Memory B cell (primary cell): ENCODE data around the gene CMPK2.
"Not testable (repeated sequence)": the region's sequence is repeated elsewhere in the genome, so short reads cannot be mapped to it uniquely, and the experiment has no call there.

Source experiments
- ATAC-seq: fragments of 150-1000 bp; cut with Tn5 transposase; 2 replicates; pipeline ENCODE4 v1.10.0; 2021; ENCODE audit warnings: low read depth, mild to moderate bottlenecking, moderate library complexity
- DNase-seq, 2 donors: peaks; one replicate each; pipeline ENCODE4 v3.0.0; 2022; ENCODE audit warnings: low spot score in 2 of 2
- H3K27ac Mint-ChIP-seq: one replicate; pipeline ENCODE4 v1.8.0; 2022; ENCODE audit warnings: mild to moderate bottlenecking, moderate library complexity, mixed read lengths
- H3K27me3 Mint-ChIP-seq: one replicate; pipeline ENCODE4 v1.8.0; 2022; ENCODE audit warnings: mixed read lengths
- H3K36me3 Mint-ChIP-seq: one replicate; pipeline ENCODE4 v1.8.0; 2022; ENCODE audit warnings: mild to moderate bottlenecking, mixed read lengths
- H3K4me1 Mint-ChIP-seq: one replicate; pipeline ENCODE4 v1.8.0; 2022; ENCODE audit warnings: mixed read lengths
- H3K4me3 Mint-ChIP-seq: one replicate; pipeline ENCODE4 v1.8.0; 2022; ENCODE audit warnings: mild to moderate bottlenecking, moderate library complexity, mixed read lengths
- H3K9me3 Mint-ChIP-seq: one replicate; pipeline ENCODE4 v1.8.0; 2022; ENCODE audit warnings: mixed read lengths

Gene CMPK2

GRCh38 chr2:6866982-6867381 is 1.3 kb upstream of the CMPK2 start:
- Mint-ChIP-seq H3K27me3 (no peaks in the 10 kb centered on the region), H3K27ac (no peak overlapping the region), H3K9me3 (no peaks in the 10 kb centered on the region), H3K4me1 (peaks cover 6% of the 10 kb centered on the region), H3K36me3 (peaks cover 4% of the 10 kb centered on the region), H3K4me3 (no peak overlapping the region)
- DNase-seq, result no peak
- no peak for ATAC-seq

- peak overlapping the region; percentile 72 for H3K27ac Mint-ChIP-seq
- ATAC-seq, result peak; percentile 55
- peaks cover 8% of the 10 kb centered on the region for H3K4me1 Mint-ChIP-seq
- peak overlapping the region; percentile 97 for H3K4me3 Mint-ChIP-seq
- peaks cover 3% of the 10 kb centered on the region for H3K9me3 Mint-ChIP-seq
- H3K36me3 Mint-ChIP-seq, result peaks cover 11% of the 10 kb centered on the region
- peak in 1 of 2 donors; percentile 14 for DNase-seq
- H3K27me3 Mint-ChIP-seq, result no peaks in the 10 kb centered on the region
Observed at GRCh38 chr2:6866275-6866671, 566 bp upstream of the CMPK2 start.

- DNase-seq (peak in 1 of 2 donors; percentile 8), ATAC-seq (peak; percentile 15)
- H3K9me3 Mint-ChIP-seq, result peaks cover 7% of the 10 kb centered on the region
- no peak overlapping the region for H3K27ac Mint-ChIP-seq
- H3K4me3 Mint-ChIP-seq, result peak overlapping the region; percentile 68
- H3K36me3 Mint-ChIP-seq, result peaks cover 22% of the 10 kb centered on the region
- no peaks in the 10 kb centered on the region for H3K27me3 Mint-ChIP-seq
- H3K4me1 Mint-ChIP-seq, result peaks cover 8% of the 10 kb centered on the region
Observed at GRCh38 chr2:6864923-6865345, 773 bp downstream of the CMPK2 start.

DNA sequence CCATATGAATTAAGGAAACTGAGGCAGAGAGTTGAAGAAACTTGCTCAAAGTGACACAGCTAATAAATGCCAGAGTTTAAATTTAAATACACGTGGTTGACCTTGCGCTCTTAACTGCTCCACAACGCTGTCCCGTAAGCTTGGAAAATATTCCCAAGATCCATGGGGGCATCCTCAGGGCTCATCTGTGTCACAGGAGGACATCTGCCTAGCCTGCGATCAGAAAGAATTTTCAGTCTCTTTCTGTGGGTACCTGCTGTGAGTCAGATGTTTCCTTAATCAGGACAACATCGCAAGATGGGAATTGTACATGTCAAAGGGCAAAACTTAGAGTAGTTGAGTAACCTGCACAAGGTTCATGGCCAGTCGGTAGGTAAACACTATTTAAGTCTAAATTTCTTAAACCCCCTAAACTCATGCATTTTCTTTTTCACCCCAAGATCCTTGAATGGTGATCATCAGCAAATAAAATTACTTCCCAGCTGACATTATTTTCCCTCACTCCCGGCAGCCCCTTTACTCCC is 1.4 kb downstream of the CMPK2 start:
- ATAC-seq (no peak), DNase-seq (no peak)
- H3K4me1 Mint-ChIP-seq, result peaks cover 8% of the 10 kb centered on the region
- H3K27me3 Mint-ChIP-seq, result no peaks in the 10 kb centered on the region
- peaks cover 7% of the 10 kb centered on the region for H3K9me3 Mint-ChIP-seq
- H3K4me3 Mint-ChIP-seq, result peak overlapping the region; percentile 68
- no peak overlapping the region for H3K27ac Mint-ChIP-seq
- peaks cover 28% of the 10 kb centered on the region for H3K36me3 Mint-ChIP-seq

DNA sequence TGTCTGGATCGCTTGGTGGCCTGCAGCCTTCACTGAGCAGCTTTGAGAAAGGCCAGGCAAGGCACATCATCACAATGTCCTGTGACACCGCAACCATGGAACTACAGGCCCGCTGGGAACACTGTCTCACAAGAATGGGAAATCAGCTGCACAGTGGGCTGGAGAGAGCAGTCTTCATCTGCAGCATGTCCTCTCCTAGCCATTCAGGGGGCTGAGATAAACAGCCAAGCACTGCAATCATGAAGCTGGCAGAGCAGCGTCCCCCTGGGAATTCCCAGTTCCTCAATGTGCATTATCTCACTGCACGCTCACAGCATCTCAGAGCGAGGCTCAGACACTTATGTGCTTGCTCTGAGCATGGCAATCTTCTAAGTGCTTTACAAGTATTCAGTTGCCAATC is 1.9 kb downstream of the CMPK2 start:
- Mint-ChIP-seq H3K36me3 (peaks cover 30% of the 10 kb centered on the region), H3K4me3 (no peak overlapping the region), H3K4me1 (peaks cover 8% of the 10 kb centered on the region), H3K27ac (no peak overlapping the region), H3K9me3 (peaks cover 9% of the 10 kb centered on the region), H3K27me3 (no peaks in the 10 kb centered on the region)
- DNase-seq (no peak), ATAC-seq (no peak)

DNA sequence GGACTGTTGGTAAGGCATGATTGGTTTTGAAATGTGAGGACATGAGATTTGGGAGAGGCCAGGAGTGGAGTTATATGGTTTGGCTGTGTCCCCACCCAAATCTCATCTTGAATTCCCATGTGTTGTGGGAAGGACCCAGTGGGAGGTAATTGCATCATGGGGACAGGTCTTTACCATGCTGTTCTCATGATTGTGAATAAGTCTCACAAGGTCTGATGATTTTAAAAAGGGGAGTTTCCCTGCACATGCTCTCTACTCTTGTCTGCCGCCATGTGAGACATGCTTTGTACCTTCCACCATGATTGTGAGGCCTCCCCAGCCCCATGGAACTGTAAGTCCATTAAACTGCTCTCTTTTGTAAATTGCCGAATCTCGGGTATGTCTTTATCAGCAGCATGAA is 5.4 kb downstream of the CMPK2 start:
- Mint-ChIP-seq H3K27ac (no peak overlapping the region), H3K4me3 (no peak overlapping the region), H3K4me1 (peaks cover 2% of the 10 kb centered on the region), H3K9me3 (peaks cover 14% of the 10 kb centered on the region), H3K27me3 (no peaks in the 10 kb centered on the region), H3K36me3 (peaks cover 50% of the 10 kb centered on the region)
- DNase-seq, result no peak
- ATAC-seq, result no peak

GRCh38 chr2:6858466-6859027 is 7.2 kb downstream of the CMPK2 start:
- not testable (repeated sequence) for H3K4me1 Mint-ChIP-seq, H3K27ac Mint-ChIP-seq, H3K27me3 Mint-ChIP-seq, ATAC-seq, H3K4me3 Mint-ChIP-seq, DNase-seq
- peaks cover 16% of the 10 kb centered on the region for H3K9me3 Mint-ChIP-seq
- peaks cover 59% of the 10 kb centered on the region for H3K36me3 Mint-ChIP-seq

- ATAC-seq, result no peak
- Mint-ChIP-seq H3K27me3 (no peaks in the 10 kb centered on the region), H3K36me3 (peaks cover 66% of the 10 kb centered on the region), H3K9me3 (peaks cover 13% of the 10 kb centered on the region), H3K4me3 (no peak overlapping the region), H3K27ac (no peak overlapping the region), H3K4me1 (peaks cover under 1% of the 10 kb centered on the region)
- no peak for DNase-seq
Observed at GRCh38 chr2:6856548-6856920, 9.2 kb downstream of the CMPK2 start.

DNA sequence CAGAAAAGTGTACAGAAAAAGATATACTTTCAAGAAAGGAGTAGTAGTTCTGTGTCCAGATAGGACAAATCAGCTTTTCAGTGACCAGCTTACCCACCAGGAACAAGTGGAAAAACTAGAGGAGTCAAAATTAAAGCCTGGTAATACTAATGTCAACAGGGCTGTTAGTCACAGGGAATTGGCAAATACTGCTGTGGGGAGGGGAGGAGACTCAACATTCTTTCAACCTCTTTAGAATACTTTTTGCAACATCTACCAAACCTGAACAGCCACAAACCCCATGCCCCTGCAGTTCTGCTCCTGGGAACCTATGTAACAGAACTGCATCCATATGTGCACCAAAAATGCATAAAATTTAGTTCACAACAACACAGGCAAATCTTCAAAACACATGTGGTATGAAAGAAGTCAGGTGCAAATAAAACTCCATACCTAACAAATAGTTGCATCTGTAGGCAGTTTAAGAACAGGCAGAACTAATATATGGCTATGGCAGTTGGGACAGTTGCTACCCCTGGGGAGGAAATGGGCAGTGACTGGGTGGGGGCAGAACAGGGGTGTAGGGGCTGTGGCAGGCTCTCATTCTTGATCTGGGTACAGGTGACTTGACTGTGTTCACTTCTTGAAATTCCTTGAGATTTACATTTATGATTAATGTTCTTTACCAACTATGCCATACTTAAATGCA is 9.7 kb downstream of the CMPK2 start:
- no peak overlapping the region for H3K27ac Mint-ChIP-seq
- H3K4me3 Mint-ChIP-seq, result no peak overlapping the region
- no peaks in the 10 kb centered on the region for H3K27me3 Mint-ChIP-seq
- no peaks in the 10 kb centered on the region for H3K4me1 Mint-ChIP-seq
- peaks cover 66% of the 10 kb centered on the region for H3K36me3 Mint-ChIP-seq
- H3K9me3 Mint-ChIP-seq, result peaks cover 13% of the 10 kb centered on the region
- ATAC-seq (no peak), DNase-seq (no peak)

GRCh38 chr2:6854416-6854815 is 11.3 kb downstream of the CMPK2 start:
- DNase-seq (no peak), ATAC-seq (no peak)
- no peak overlapping the region for H3K4me3 Mint-ChIP-seq
- H3K27me3 Mint-ChIP-seq, result no peaks in the 10 kb centered on the region
- no peaks in the 10 kb centered on the region for H3K4me1 Mint-ChIP-seq
- H3K9me3 Mint-ChIP-seq, result peaks cover 8% of the 10 kb centered on the region
- H3K36me3 Mint-ChIP-seq, result peaks cover 66% of the 10 kb centered on the region
- no peak overlapping the region for H3K27ac Mint-ChIP-seq

GRCh38 chr2:6852195-6852594 is 13.5 kb downstream of the CMPK2 start:
- ATAC-seq (no peak), DNase-seq (no peak)
- H3K4me1 Mint-ChIP-seq, result no peaks in the 10 kb centered on the region
- no peak overlapping the region for H3K27ac Mint-ChIP-seq
- H3K36me3 Mint-ChIP-seq, result peaks cover 69% of the 10 kb centered on the region
- H3K27me3 Mint-ChIP-seq, result no peaks in the 10 kb centered on the region
- H3K4me3 Mint-ChIP-seq, result no peak overlapping the region
- peaks cover 11% of the 10 kb centered on the region for H3K9me3 Mint-ChIP-seq

DNA sequence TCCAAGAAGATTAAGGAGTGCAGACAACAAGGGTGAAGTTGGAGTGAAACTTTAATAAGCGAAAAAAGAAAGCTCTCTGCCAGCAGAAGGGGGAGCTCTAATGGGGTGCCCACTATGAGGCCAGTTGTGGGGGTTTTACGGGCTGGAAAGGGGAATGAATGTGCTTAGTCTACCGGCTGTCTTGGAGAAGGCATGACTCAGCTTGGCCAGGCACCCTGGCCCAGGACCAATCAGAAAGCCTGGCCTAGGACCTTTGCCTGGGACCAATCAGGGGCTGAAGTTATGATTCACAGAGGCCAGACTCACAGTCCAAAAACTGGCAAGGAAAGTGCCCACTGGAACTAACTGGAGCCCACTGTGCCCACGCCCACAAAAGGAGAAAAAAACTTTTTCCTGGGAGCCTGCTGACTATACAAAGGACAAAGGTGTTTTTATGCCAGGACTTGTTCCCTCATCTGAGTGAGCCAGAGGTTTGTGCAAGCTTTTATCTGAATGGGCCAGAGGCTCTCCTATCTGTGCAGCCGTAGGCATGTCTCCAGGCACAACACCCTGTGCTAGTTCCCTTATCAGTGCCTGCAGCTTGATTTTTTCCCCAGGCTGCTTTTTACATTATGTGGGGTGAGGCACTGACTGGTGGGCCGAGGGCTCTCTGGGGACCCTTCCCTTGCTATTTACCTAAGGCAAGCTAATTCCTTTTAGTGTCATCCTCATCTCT is 18.6 kb downstream of the CMPK2 start:
- DNase-seq (no peak), ATAC-seq (no peak)
- Mint-ChIP-seq H3K36me3 (peaks cover 59% of the 10 kb centered on the region), H3K27me3 (no peaks in the 10 kb centered on the region), H3K27ac (no peak overlapping the region), H3K4me1 (no peaks in the 10 kb centered on the region), H3K4me3 (no peak overlapping the region), H3K9me3 (peaks cover 27% of the 10 kb centered on the region)

- H3K27ac Mint-ChIP-seq, result no peak overlapping the region
- H3K27me3 Mint-ChIP-seq, result no peaks in the 10 kb centered on the region
- no peak for ATAC-seq
- peaks cover 54% of the 10 kb centered on the region for H3K36me3 Mint-ChIP-seq
- no peaks in the 10 kb centered on the region for H3K4me1 Mint-ChIP-seq
- no peak for DNase-seq
- peaks cover 27% of the 10 kb centered on the region for H3K9me3 Mint-ChIP-seq
- H3K4me3 Mint-ChIP-seq, result no peak overlapping the region
Observed at GRCh38 chr2:6846540-6846939, 19.2 kb downstream of the CMPK2 start.

GRCh38 chr2:6845903-6846302 is 19.8 kb downstream of the CMPK2 start:
- Mint-ChIP-seq H3K4me3 (no peak overlapping the region), H3K4me1 (no peaks in the 10 kb centered on the region), H3K36me3 (peaks cover 48% of the 10 kb centered on the region), H3K9me3 (peaks cover 27% of the 10 kb centered on the region), H3K27me3 (no peaks in the 10 kb centered on the region), H3K27ac (no peak overlapping the region)
- ATAC-seq (no peak), DNase-seq (no peak)
